HepG2 (cell line): ENCODE measurements around the gene CNPPD1. TPM values are rescaled to one million over a fixed set of nuclear protein-coding genes. Genes with fewer than 3 reads are reported as not detected.
A peak's percentile ranks its signal among the peaks of the same experiment; 100 is the strongest.

Source experiments
- ATAC-seq: fragments of 200-7000 bp; cut with Tn5 transposase; 3 replicates; pipeline ENCODE4 v1.9.1; 2020; ENCODE audit warnings: mild to moderate bottlenecking, moderate library complexity
- BruUV-seq: library from RNA; stranded (reverse); fragments of 400-500 nt; replicated peaks from 2 replicates; lab custom pipeline; 2021; lab: Mats Ljungman, UMichigan
- CTCF ChIA-PET: fragments of 300-600 bp; formaldehyde crosslinking; extraction: SDS; loops from one replicate; lab custom pipeline; 2021; ENCODE audit warnings: low total read pairs, inconsistent platforms, low intra/inter-chr PET ratio; lab: Yijun Ruan, JAX
- POLR2A ChIA-PET: fragments of 350-600 bp; sonication (Branson Sonifier 250); formaldehyde crosslinking; loops from one replicate; lab custom pipeline; 2020; ENCODE audit warnings: antibody characterized with exemption, inconsistent platforms; lab: Yijun Ruan, JAX
- DNase-seq: peaks from one replicate; pipeline ENCODE4 v3.0.0-alpha.2; 2015; ENCODE audit warnings: low spot score
- FAIRE-seq: peaks from 3 replicates; lab custom pipeline; 2011; peaks lifted over from hg19 to GRCh38; lab: Jason Lieb, UNC
- H2AFZ ChIP-seq: one replicate; pipeline ENCODE4 v1.6.1; 2011; ENCODE audit warnings: low read length, inconsistent platforms
- H3K27ac ChIP-seq: fragments of 300-600 bp; 3 replicates; pipeline ENCODE4 v1.8.0; 2011; ENCODE audit warnings: mixed run types, mild to moderate bottlenecking, mixed read lengths, low read length, inconsistent platforms; ENCODE audit not compliant: insufficient read depth; ENCODE audit errors: extremely low read length
- H3K27me3 ChIP-seq, 2 experiments: fragments of 200-600 bp in 1 of 2; 2 replicates in 1 of 2; 3 replicates in 1 of 2; pipeline versions ENCODE4 v1.6.0 to v1.8.0; 2011; ENCODE audit warnings: low read length in 2 of 2, mild to moderate bottlenecking in 2 of 2, moderate library complexity in 2 of 2, inconsistent platforms in 1 of 2; ENCODE audit not compliant: insufficient read depth in 2 of 2, control insufficient read depth in 1 of 2
- H3K36me3 ChIP-seq, 2 experiments: fragments of 200-600 bp in 1 of 2; replicated peaks in 1 of 2; 2 replicates in 1 of 2; 3 replicates in 1 of 2; pipeline versions ENCODE4 v1.5.1 to v1.8.0; 2011; ENCODE audit warnings: low read length in 2 of 2, inconsistent platforms in 1 of 2; ENCODE audit not compliant: insufficient read depth in 2 of 2, control insufficient read depth in 1 of 2
- H3K4me1 ChIP-seq: 2 replicates; pipeline ENCODE4 v1.5.1; 2012; ENCODE audit warnings: low read length, inconsistent platforms; ENCODE audit not compliant: insufficient read depth
- H3K4me2 ChIP-seq: 2 replicates; pipeline ENCODE4 v1.6.0; 2011; ENCODE audit warnings: low read depth, low read length, inconsistent platforms
- H3K4me3 ChIP-seq, 3 experiments: fragments of 200-600 bp in 1 of 3; sonication (generic), shearing (Covaris generic) in 1 of 3; replicated peaks in 1 of 3; 2 replicates each; pipeline ENCODE4 v1.5.1; 2011 to 2016; ENCODE audit warnings: low read length in 3 of 3, inconsistent platforms in 2 of 3, low read depth in 2 of 3, mild to moderate bottlenecking in 2 of 3, control low read depth in 1 of 3, mixed read lengths in 1 of 3; ENCODE audit not compliant: insufficient read depth in 1 of 3
- H3K79me2 ChIP-seq: one replicate; pipeline ENCODE4 v1.6.1; 2011; ENCODE audit warnings: low read length, inconsistent platforms; ENCODE audit not compliant: insufficient read depth
- H3K9ac ChIP-seq: 2 replicates; pipeline ENCODE4 v1.6.0; 2011; ENCODE audit warnings: mild to moderate bottlenecking, low read depth, low read length, inconsistent platforms; ENCODE audit not compliant: insufficient read depth
- H3K9me3 ChIP-seq: 2 replicates; pipeline ENCODE4 v1.5.1; 2012; ENCODE audit warnings: mild to moderate bottlenecking, low read length
- H4K20me1 ChIP-seq: 2 replicates; pipeline ENCODE4 v1.6.0; 2011; ENCODE audit warnings: inconsistent platforms, mild to moderate bottlenecking, low read length, moderate library complexity; ENCODE audit not compliant: insufficient read depth
- CCDC6 ChIP-seq: sonication (generic); formaldehyde crosslinking; IDR thresholded peaks from 2 replicates; pipeline ENCODE4 v1.8.1; 2022; ENCODE audit warnings: mild to moderate bottlenecking, missing genetic modification reagents, moderate library complexity
- CSRNP2 ChIP-seq: sonication (generic); formaldehyde crosslinking; conservative IDR thresholded peaks from 2 replicates; pipeline ENCODE4 v1.8.0; 2022; ENCODE audit warnings: low read depth, missing genetic modification reagents
- EHMT2 ChIP-seq: fragments of 200-600 bp; sonication (generic); IDR thresholded peaks from 2 replicates; pipeline ENCODE4 v1.7.0; 2017; ENCODE audit warnings: antibody characterized with exemption, low read depth, low read length, borderline replicate concordance
- FOXP1 ChIP-seq, 2 experiments: fragments of 450-650 bp in 1 of 2; IDR thresholded peaks; 2 replicates each; pipeline ENCODE4 v1.6.1; 2017 to 2018; ENCODE audit warnings: antibody characterized with exemption in 1 of 2
- GATAD1 ChIP-seq: IDR thresholded peaks from 2 replicates; pipeline ENCODE4 v1.6.1; 2016; ENCODE audit warnings: missing genetic modification reagents, missing compliant biosample characterization
- NRL ChIP-seq: sonication (generic); formaldehyde crosslinking; IDR thresholded peaks from 2 replicates; pipeline ENCODE4 v1.5.0; 2020; ENCODE audit warnings: missing genetic modification reagents, mild to moderate bottlenecking, moderate library complexity, borderline replicate concordance
- PPARG ChIP-seq: conservative IDR thresholded peaks from 2 replicates; pipeline ENCODE4 v1.6.1; 2016; ENCODE audit warnings: missing biosample characterization, missing genetic modification reagents
- ZBTB46 ChIP-seq: sonication (generic); formaldehyde crosslinking; IDR thresholded peaks from 2 replicates; pipeline ENCODE4 v1.4.0; 2020; ENCODE audit warnings: mild to moderate bottlenecking, missing genetic modification reagents, borderline replicate concordance
- ZNF263 ChIP-seq: sonication (generic); formaldehyde crosslinking; IDR thresholded peaks from 2 replicates; pipeline ENCODE4 v1.4.0; 2020; ENCODE audit warnings: missing genetic modification reagents
- ZNF546 ChIP-seq: sonication (generic); formaldehyde crosslinking; conservative IDR thresholded peaks from 2 replicates; pipeline ENCODE4 v1.8.1; 2023; ENCODE audit warnings: mild to moderate bottlenecking, missing genetic modification reagents
- ZNF576 ChIP-seq: sonication (generic); formaldehyde crosslinking; IDR thresholded peaks from 2 replicates; pipeline ENCODE4 v1.4.0; 2020; ENCODE audit warnings: mild to moderate bottlenecking, missing genetic modification reagents
- WGBS: methylation state at CpG from one replicate; pipeline ENCODE4 v1.1.6; 2017; ENCODE audit warnings: low lambda C conversion rate; 5-methylcytosine and 5-hydroxymethylcytosine counted together
- in situ Hi-C: cut with HindIII; loops from 2 replicates; pipeline ENCODE4 v1.10.0; 2017; ENCODE audit warnings: low pct_unique_long_range_greater_than_20kb; ENCODE audit not compliant: extremely low pct_ligation_motif_present
- intact Hi-C: fragments of 100-400 bp; cut with micrococcal nuclease; formaldehyde crosslinking; loops from one replicate; pipeline ENCODE4 v1.10.0; 2022; ENCODE audit not compliant: unreplicated experiment
- polyA plus RNA-seq, 8 experiments: library from polyadenylated mRNA; depleted of rRNA in 3 of 8; stranded (reverse) in 7 of 8; unstranded in 1 of 8; fragments of >200 nt; fragmentation: Illumina TruSeq in 4 of 8; extraction: Trizol in 4 of 8; gene quantifications; 2 replicates each; pipeline versions ENCODE4 v1.2.1 to v1.2.3, GENCODE V29; 2011 to 2016; ENCODE audit warnings: low read depth in 4 of 8, missing spikeins in 1 of 8, mixed read lengths in 1 of 8; ENCODE audit not compliant: insufficient read depth in 1 of 8
- total RNA-seq, 5 experiments: library from RNA; depleted of rRNA; stranded (reverse); fragments of >200 nt; fragmentation: Illumina TruSeq; extraction: Trizol; gene quantifications; 2 replicates each; pipeline ENCODE4 v1.2.3, GENCODE V29; 2016; ENCODE audit warnings: low read depth in 1 of 5
- TF ChIP-seq, protein P1 (sequence below): sonication (generic); formaldehyde crosslinking; IDR thresholded peaks from 2 replicates; pipeline ENCODE4 v1.8.0; 2022; ENCODE audit warnings: missing genetic modification reagents, low read depth, mild to moderate bottlenecking, borderline replicate concordance

Gene CNPPD1
- total and polyA plus RNA-seq, 2 of the 13 experiments (the other 11 are each of a cell fraction or from before 2014, with no cell fraction given): 35.5 to 49.4 TPM

DNA sequence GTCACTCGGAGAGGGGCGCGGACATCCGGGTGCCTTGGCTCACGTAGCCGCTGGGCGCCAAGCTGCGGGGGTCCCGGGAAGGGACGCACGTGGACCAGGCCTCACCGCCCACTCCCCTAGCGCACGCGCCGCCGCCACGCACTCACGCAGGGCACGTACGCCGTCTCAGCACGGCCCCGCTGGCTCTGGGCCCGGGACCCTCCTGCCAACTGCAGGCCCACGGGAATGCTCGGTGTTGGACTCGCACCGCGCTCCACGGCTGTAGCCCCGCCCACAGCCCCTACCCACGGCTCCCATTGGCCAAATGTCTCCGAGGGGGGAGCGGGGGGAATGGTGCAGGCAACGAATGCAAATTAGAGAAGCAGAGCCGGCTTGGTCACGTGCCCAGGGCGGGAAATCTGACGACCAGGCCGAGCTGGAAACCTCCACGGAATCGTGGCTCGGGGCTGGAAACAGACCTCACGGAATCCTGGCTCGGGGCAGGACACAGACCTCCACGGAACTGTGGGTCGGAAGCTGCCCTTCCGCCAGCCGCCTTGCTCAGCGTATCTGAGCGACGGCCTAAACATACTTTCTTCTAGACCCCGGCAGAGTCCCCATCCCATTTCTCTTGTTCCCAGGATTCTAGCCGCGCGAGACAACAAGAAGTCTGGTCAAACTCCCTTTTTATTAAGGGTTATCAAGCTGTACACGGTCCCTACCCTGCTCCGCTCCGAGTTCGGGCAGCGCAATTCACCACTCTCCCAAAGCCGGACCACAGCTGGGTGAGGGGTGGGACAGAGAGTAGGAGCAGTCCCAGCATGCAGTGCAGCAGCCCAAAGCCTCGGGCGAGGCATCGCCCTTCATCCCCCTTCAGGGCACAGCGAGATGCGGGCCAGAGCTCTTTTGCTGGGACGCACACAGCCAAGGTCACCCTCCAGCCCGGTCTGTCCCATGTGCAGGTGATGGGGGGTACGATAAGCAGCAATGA, 42.3 kb upstream of the CNPPD1 start, which contains the start of gene ABCB6 (continued):
- TF ChIP-seq NRL (CRISPR knock-in tag) (peak; percentile 97), CSRNP2 (CRISPR knock-in tag) (no peak), ZNF546 (CRISPR knock-in tag) (peak; percentile 74; the same call in 1 of the 2 replicates), ZNF263 (CRISPR knock-in tag) (0 out of 2 replicates have a peak, but pooled peaks have one; percentile 62), EHMT2 (no peak), PPARG (CRISPR knock-in tag) (peak; percentile 67; the same call in 1 of the 2 replicates), GATAD1 (CRISPR knock-in tag) (peak; percentile 84), ZNF576 (peak; percentile 92)

GRCh38 chr2:219218217-219218731, 41.5 kb upstream of the CNPPD1 start:
- ATAC-seq: peak; percentile 77
- in situ Hi-C loops: no loop called here
- TF ChIP-seq, protein P1, sequence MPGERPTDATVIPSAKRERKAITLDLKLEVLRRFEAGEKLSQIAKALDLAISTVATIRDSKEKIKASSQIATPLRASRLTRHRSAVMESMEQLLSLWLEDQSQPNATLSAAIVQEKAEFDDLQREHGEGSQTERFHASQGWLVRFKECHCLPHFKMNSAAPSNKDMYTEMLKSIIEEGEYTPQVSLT: no peak
- TF ChIP-seq ZBTB46 (0 out of 2 replicates have a peak, but pooled peaks have one; percentile 34), FOXP1 (IDR thresholded peaks at IDR 0.05) (no peak), FOXP1 (CRISPR knock-in tag; IDR thresholded peaks at IDR 0.05) (no peak), CCDC6 (CRISPR knock-in tag) (no peak)

More at GRCh38 chr2:219218217-219218731, 41.5 kb upstream of the CNPPD1 start:
- H3K27ac ChIP-seq: peak overlapping the region; percentile 92
- peak overlapping the region; percentile 85 for H3K9ac ChIP-seq
- ChIA-PET CTCF (interaction anchor here (1.5 kb wide), 1 partner anchor 77 kb away, joined by 8 read pairs; no protein-coding TSS in a partner anchor), POLR2A (interaction anchor here (0.8 to 6.2 kb wide), 18 partner anchors 10 to 170 kb away, joined by 3 to 196 read pairs (median 8); partner anchors contain the start of genes ANKZF1, ATG9A, CNPPD1 and DNAJB2)
- intact Hi-C loops: loop anchor here (1.0 to 2.0 kb wide), 4 partner anchors 11 to 77 kb away; partner anchors contain the start of genes ANKZF1, ATG9A, CNPPD1 and NHEJ1
- H3K9me3 ChIP-seq: no peaks in the 10 kb centered on the region
- DNase-seq: peak; percentile 65
- H3K4me3 ChIP-seq: peak overlapping the region; percentile 80 to 92 (median 85)
- 0% methylated on average over 12 of the region's 37 CpGs for WGBS
- peaks cover 44% of the 10 kb centered on the region for H3K4me1 ChIP-seq
- FAIRE-seq: no peak
- BruUV-seq: TSS peak; percentile 46
- H3K4me2 ChIP-seq: peak overlapping the region; percentile 99
- H3K27me3 ChIP-seq: no peaks in the 10 kb centered on the region
- H4K20me1 ChIP-seq: no peaks in the 10 kb centered on the region
- H3K36me3 ChIP-seq: peaks cover 36 to 63% of the 10 kb centered on the region in 2 experiments
- peaks cover 11% of the 10 kb centered on the region for H3K79me2 ChIP-seq
- no peak overlapping the region for H2AFZ ChIP-seq
